GM23338 (cell line): ENCODE measurements around the gene MCAT. TPM values are rescaled to one million over a fixed set of nuclear protein-coding genes. Genes with fewer than 3 reads are reported as not detected.

ENCODE experiments used
- ATAC-seq: fragments of 200-7000 bp; cut with Tn5 transposase; 3 replicates; pipeline ENCODE4 v1.9.1; 2020
- DNase-seq: peaks from one replicate; pipeline ENCODE4 v3.0.0-alpha.2; 2015; ENCODE audit warnings: low spot score
- H2AFZ ChIP-seq: fragments of 200-600 bp; sonication (generic); 2 replicates; pipeline ENCODE4 v1.8.0; 2016; ENCODE audit warnings: antibody characterized with exemption, mild to moderate bottlenecking, moderate library complexity
- H3F3A ChIP-seq: fragments of 200-600 bp; sonication (generic); replicated peaks from 2 replicates; pipeline ENCODE4 v1.8.0; 2017; ENCODE audit warnings: antibody characterized with exemption, mixed run types, low read depth
- H3K27ac ChIP-seq: fragments of 200-600 bp; sonication (generic); 2 replicates; pipeline ENCODE4 v1.6.1; 2016; ENCODE audit warnings: low read depth
- H3K27me3 ChIP-seq: fragments of 200-600 bp; sonication (generic); 2 replicates; pipeline ENCODE4 v1.8.0; 2016; ENCODE audit warnings: mild to moderate bottlenecking, mixed run types, moderate library complexity; ENCODE audit not compliant: insufficient read depth
- H3K36me3 ChIP-seq: fragments of 200-600 bp; sonication (generic); 2 replicates; pipeline ENCODE4 v1.8.0; 2016; ENCODE audit warnings: mild to moderate bottlenecking; ENCODE audit not compliant: insufficient read depth
- H3K4me1 ChIP-seq: fragments of 200-600 bp; sonication (generic); 2 replicates; pipeline ENCODE4 v1.8.0; 2016; ENCODE audit warnings: mild to moderate bottlenecking, moderate library complexity; ENCODE audit not compliant: insufficient read depth
- H3K4me2 ChIP-seq: fragments of 200-600 bp; sonication (generic); 2 replicates; pipeline ENCODE4 v1.7.1; 2017; ENCODE audit warnings: mixed run types
- H3K4me3 ChIP-seq: fragments of 200-600 bp; sonication (generic); 2 replicates; pipeline ENCODE4 v1.6.1; 2016; ENCODE audit warnings: mixed run types
- H3K79me2 ChIP-seq: fragments of 200-600 bp; sonication (generic); replicated peaks from 2 replicates; pipeline ENCODE4 v1.8.0; 2017; ENCODE audit warnings: mild to moderate bottlenecking; ENCODE audit not compliant: insufficient read depth
- H3K9me2 ChIP-seq: fragments of 200-600 bp; sonication (generic); 2 replicates; pipeline ENCODE4 v1.8.0; 2017; ENCODE audit not compliant: insufficient read depth
- H4K20me1 ChIP-seq: fragments of 200-600 bp; sonication (generic); replicated peaks from 2 replicates; pipeline ENCODE4 v1.8.0; 2017; ENCODE audit warnings: mild to moderate bottlenecking; ENCODE audit not compliant: insufficient read depth
- H3K27ac Mint-ChIP-seq: 2 replicates; pipeline ENCODE4 v1.8.0; 2020; ENCODE audit warnings: inconsistent platforms, mild to moderate bottlenecking, moderate library complexity, mixed read lengths
- H3K27me3 Mint-ChIP-seq: 3 replicates; pipeline ENCODE4 v1.8.0; 2022; ENCODE audit warnings: low read depth, mild to moderate bottlenecking, moderate library complexity, mixed read lengths, inconsistent platforms; ENCODE audit not compliant: insufficient read depth, poor library complexity
- H3K36me3 Mint-ChIP-seq: 3 replicates; pipeline ENCODE4 v1.8.0; 2021; ENCODE audit warnings: low read depth, mild to moderate bottlenecking, inconsistent platforms, moderate library complexity, mixed read lengths
- H3K4me1 Mint-ChIP-seq: 3 replicates; pipeline ENCODE4 v1.8.0; 2020; ENCODE audit warnings: mild to moderate bottlenecking, inconsistent platforms, mixed read lengths
- H3K4me3 Mint-ChIP-seq: 3 replicates; pipeline ENCODE4 v1.8.0; 2021; ENCODE audit warnings: moderate library complexity, mild to moderate bottlenecking, inconsistent platforms, mixed read lengths
- H3K9me3 Mint-ChIP-seq: 3 replicates; pipeline ENCODE4 v1.8.0; 2020; ENCODE audit warnings: moderate library complexity, mild to moderate bottlenecking, inconsistent platforms, mixed read lengths
- CREB1 ChIP-seq: fragments of 250-450 bp; sonication (Bioruptor Pico); IDR thresholded peaks from 2 replicates; pipeline ENCODE4 v1.5.0; 2020; ENCODE audit warnings: low read depth, mild to moderate bottlenecking, moderate library complexity
- CTCF ChIP-seq, 2 experiments: fragments of 200-600 bp in 1 of 2; sonication (generic) in 1 of 2; conservative IDR thresholded peaks; 2 replicates each; pipeline versions ENCODE4 v1.5.1 to v1.6.1; 2016 to 2017; ENCODE audit warnings: antibody characterized with exemption in 2 of 2, low read depth in 2 of 2, mild to moderate bottlenecking in 2 of 2, moderate library complexity in 1 of 2
- ETS1 ChIP-seq: IDR thresholded peaks from 2 replicates; pipeline ENCODE4 v1.6.1; 2016; ENCODE audit warnings: antibody characterized with exemption
- JUNB ChIP-seq: IDR thresholded peaks from one replicate; pipeline ENCODE4 v1.6.1; 2016; ENCODE audit warnings: antibody characterized with exemption; ENCODE audit not compliant: unreplicated experiment
- STAT1 ChIP-seq: IDR thresholded peaks from one replicate; pipeline ENCODE4 v1.6.1; 2016; ENCODE audit warnings: antibody characterized with exemption; ENCODE audit not compliant: unreplicated experiment
- ZNF114 ChIP-seq: fragments of 250-450 bp; sonication (Bioruptor Pico); IDR thresholded peaks from 2 replicates; pipeline ENCODE4 v1.5.0; 2020; ENCODE audit warnings: mild to moderate bottlenecking, moderate library complexity
- ZNF462 ChIP-seq: fragments of 250-450 bp; sonication (Bioruptor Pico); IDR thresholded peaks from 2 replicates; pipeline ENCODE4 v1.5.0; 2020; ENCODE audit warnings: mild to moderate bottlenecking, moderate library complexity
- polyA plus RNA-seq: library from polyadenylated mRNA; unstranded; fragments of >200 nt; fragmentation: Nextera tagmentation; extraction: Ambion mirVana; gene quantifications from 2 replicates; pipeline ENCODE4 v1.2.1, GENCODE V29; 2016
- total RNA-seq: library from RNA; depleted of rRNA; stranded (reverse); fragments of >200 nt; shearing (Covaris generic); gene quantifications from 2 replicates; pipeline ENCODE4 v1.2.3, GENCODE V29; 2014

Gene MCAT
- total and polyA plus RNA-seq, 2 experiments from 2014 or later: 9.7 to 16.9 TPM

- H3K27me3 Mint-ChIP-seq: peaks cover 2% of the 10 kb centered on the region
- DNase-seq (no peak), ATAC-seq (no peak)
- H3K4me1 Mint-ChIP-seq: no peaks in the 10 kb centered on the region
- H3K9me2 ChIP-seq: no peaks in the 10 kb centered on the region
- no peaks in the 10 kb centered on the region for H3K27me3 ChIP-seq
- TF ChIP-seq ETS1 (no peak), ZNF462 (CRISPR knock-in tag) (no peak), CREB1 (CRISPR knock-in tag) (no peak), STAT1 (no peak), CTCF (conservative IDR thresholded peaks at IDR 0.05; ENCODE audit: low read depth in 2 of 2) (no peak), JUNB (no peak), ZNF114 (CRISPR knock-in tag) (no peak)
- H3K4me2 ChIP-seq: no peak overlapping the region
- peaks cover 61% of the 10 kb centered on the region; the same call in 2 of the 3 replicates for H3K36me3 Mint-ChIP-seq
- H3F3A ChIP-seq: no peaks in the 10 kb centered on the region
- no peak overlapping the region for H2AFZ ChIP-seq
- H3K4me3 Mint-ChIP-seq: no peak overlapping the region
- no peaks in the 10 kb centered on the region for H3K9me3 Mint-ChIP-seq
- H3K27ac ChIP-seq: no peak overlapping the region
- peaks cover 4% of the 10 kb centered on the region; the same call in 1 of the 2 replicates for H3K36me3 ChIP-seq
- H3K4me3 ChIP-seq: no peak overlapping the region
- H3K27ac Mint-ChIP-seq: no peak overlapping the region
- H3K4me1 ChIP-seq: no peaks in the 10 kb centered on the region
- peaks cover 4% of the 10 kb centered on the region; the same call in 1 of the 2 replicates for H4K20me1 ChIP-seq
- no peaks in the 10 kb centered on the region for H3K79me2 ChIP-seq
Measured at GRCh38 chr22:43135565-43135964, 7.6 kb downstream of the MCAT start.
